Measurements from ENCODE around the gene MVD. TPM values are rescaled to one million over a fixed set of nuclear protein-coding genes. Genes with fewer than 3 reads are reported as not detected.

The MVD gene
- total RNA-seq, 6 experiments from 2014 or later: 10.2 to 57.1 (median 15.2) TPM

- H3K27ac ChIP-seq: no peak overlapping the region
These were observed 22.5 kb upstream of the MVD start for GRCh38 chr16:88685156-88686061.

GRCh38 chr16:88684569-88685155 is 21.8 kb upstream of the MVD start:
- no peak for DNase-seq
- Histone ChIP-seq H3K4me1 (peaks cover 0 to 13% (median 4%) of the 10 kb centered on the region in 4 donors), H3K27ac (no peak overlapping the region), H3K36me3 (no peaks in the 10 kb centered on the region), H3K9me3 (no peaks in the 10 kb centered on the region), H3K27me3 (no peaks in the 10 kb centered on the region), H3K4me3 (no peak overlapping the region)
- TF ChIP-seq CTCF (IDR thresholded peaks at IDR 0.05) (no peak), POLR2A (IDR thresholded peaks at IDR 0.05) (no peak)
- 62% methylated on average over 7 of the region's 15 CpGs for WGBS (ENCODE audit: insufficient coverage, low coverage, low lambda C conversion rate, missing lambda C conversion rate)
- no peak for ATAC-seq
- intact Hi-C loops (cut with DNase I): no loop called here

More at GRCh38 chr16:88685156-88686061, 22.5 kb upstream of the MVD start:
- DNase-seq: peak in 1 of 3 donors; percentile 50
- no peaks in the 10 kb centered on the region for H3K36me3 ChIP-seq
- 7% methylated on average over 9 of the region's 33 CpGs for WGBS (ENCODE audit: insufficient coverage, low coverage, low lambda C conversion rate, missing lambda C conversion rate)
- TF ChIP-seq POLR2A (IDR thresholded peaks at IDR 0.05) (no peak), CTCF (IDR thresholded peaks at IDR 0.05) (peak; percentile 25 to 45 (median 31))
- peak overlapping the region; percentile 55 to 58 (median 57) for H3K4me3 ChIP-seq
- peaks cover 0 to 13% (median 4%) of the 10 kb centered on the region in 4 donors for H3K4me1 ChIP-seq
- intact Hi-C loops (cut with DNase I): no loop called here
- no peaks in the 10 kb centered on the region for H3K9me3 ChIP-seq
- peak in 3 of 4 donors; percentile 1 to 17 (median 2) for ATAC-seq
- H3K27me3 ChIP-seq: no peaks in the 10 kb centered on the region

- H3K4me3 ChIP-seq: no peak overlapping the region
- peaks cover 0 to 13% (median 4%) of the 10 kb centered on the region in 4 donors for H3K4me1 ChIP-seq
- H3K36me3 ChIP-seq: no peaks in the 10 kb centered on the region
- no peaks in the 10 kb centered on the region for H3K27me3 ChIP-seq
- no peak for TF ChIP-seq POLR2A (IDR thresholded peaks at IDR 0.05)
- no peak for TF ChIP-seq CTCF (IDR thresholded peaks at IDR 0.05)
- ATAC-seq: peak in 2 of 4 donors; percentile 5 to 35
- intact Hi-C loops (cut with DNase I): no loop called here
- H3K9me3 ChIP-seq: no peaks in the 10 kb centered on the region
- DNase-seq: peak in 1 of 3 donors; percentile 73
- H3K27ac ChIP-seq: peak overlapping the region in 2 of 3 donors; percentile 15 to 33
- 25% methylated on average over 16 of the region's 21 CpGs for WGBS (ENCODE audit: insufficient coverage, low coverage, low lambda C conversion rate, missing lambda C conversion rate)
These were observed 19.0 kb upstream of the MVD start for GRCh38 chr16:88681709-88682451.

- DNase-seq (peak in 2 of 3 donors; percentile 69 to 73), ATAC-seq (peak; percentile 67 to 76 (median 72))
- intact Hi-C loops (cut with DNase I): no loop called here
- Histone ChIP-seq H3K9me3 (no peaks in the 10 kb centered on the region), H3K36me3 (no peaks in the 10 kb centered on the region), H3K4me3 (no peak overlapping the region), H3K4me1 (peaks cover 0 to 8% (median 3%) of the 10 kb centered on the region in 4 donors), H3K27me3 (no peaks in the 10 kb centered on the region), H3K27ac (no peak overlapping the region)
- 35% methylated on average over 10 of the region's 31 CpGs for WGBS (ENCODE audit: insufficient coverage, low coverage, low lambda C conversion rate, missing lambda C conversion rate)
- TF ChIP-seq CTCF (IDR thresholded peaks at IDR 0.05) (peak; percentile 42 to 67 (median 58)), POLR2A (IDR thresholded peaks at IDR 0.05) (no peak)
These were observed 18.3 kb upstream of the MVD start for GRCh38 chr16:88681084-88681680.

All from right lobe of liver (tissue), 6 donors.